Measurements from ENCODE around the gene ARL9. TPM values are rescaled to one million over a fixed set of nuclear protein-coding genes. Genes with fewer than 3 reads are reported as not detected.

The ARL9 gene
- total and polyA plus RNA-seq, 9 of the 15 experiments (the other 6 are each of a cell fraction or from before 2014, with no cell fraction given): 0.10 to 0.15 (median 0.11) TPM; not detected in 6

GRCh38 chr4:56513517-56513916 lies 7.9 kb downstream of the ARL9 start (continued):
- peak; percentile 35; the same call in 1 of the 2 replicates for TF ChIP-seq FOSL1 (tag; conservative IDR thresholded peaks at IDR 0.05)
- no peak for TF ChIP-seq DIDO1 (tag; IDR thresholded peaks at IDR 0.05; ENCODE audit: low read depth)
- TF ChIP-seq E2F1 (CRISPR knock-in tag; IDR thresholded peaks at IDR 0.05): no peak
- TF ChIP-seq ZNF121 (CRISPR knock-in tag; conservative IDR thresholded peaks at IDR 0.05): no peak
- no peak for TF ChIP-seq ZSCAN29 (IDR thresholded peaks at IDR 0.05)
- no peak for TF ChIP-seq EZH2 (IDR thresholded peaks at IDR 0.05; ENCODE audit: borderline replicate concordance, low read depth, low read length)
- TF ChIP-seq FOXP4 (CRISPR knock-in tag; IDR thresholded peaks at IDR 0.05; ENCODE audit: borderline replicate concordance): no peak
- no peak for TF ChIP-seq MBD1 (CRISPR knock-in tag; IDR thresholded peaks at IDR 0.05)
- peak in 1 of 2 experiments; percentile 37; a peak in 1 of 4 replicates for TF ChIP-seq MNT (conservative IDR thresholded peaks at IDR 0.05)
- TF ChIP-seq CTCF (IDR thresholded peaks at IDR 0.05 in 2 of 3, conservative IDR thresholded peaks at IDR 0.05 in 1 of 3; ENCODE audit: insufficient read depth in 2 of 3, low read depth in 1 of 3, low read length in 3 of 3): no peak
- TF ChIP-seq XRCC3 (IDR thresholded peaks at IDR 0.05): no peak
- peak; percentile 57; the same call in 1 of the 2 replicates for TF ChIP-seq STAT5A (IDR thresholded peaks at IDR 0.05; ENCODE audit: borderline replicate concordance, low read length)
- TF ChIP-seq PTRF (tag; IDR thresholded peaks at IDR 0.05): no peak
- no peak for TF ChIP-seq CEBPG (CRISPR knock-in tag; IDR thresholded peaks at IDR 0.05)
- no peak for TF ChIP-seq CEBPG (tag; conservative IDR thresholded peaks at IDR 0.05 in 1 of 2, IDR thresholded peaks at IDR 0.05 in 1 of 2)
- TF ChIP-seq E2F4 (CRISPR knock-in tag; IDR thresholded peaks at IDR 0.05; ENCODE audit: low read depth): no peak
- peak; percentile 50 for TF ChIP-seq GATA2 (CRISPR knock-in tag; IDR thresholded peaks at IDR 0.05)
- no peak for TF ChIP-seq ZNF140 (CRISPR knock-in tag; IDR thresholded peaks at IDR 0.05)

Data from K562 (cell line).